ENCODE measurements around the gene CA6.
"Not testable (repeated sequence)": the region's sequence is repeated elsewhere in the genome, so short reads cannot be mapped to it uniquely, and the experiment has no call there.

The CA6 gene

DNA sequence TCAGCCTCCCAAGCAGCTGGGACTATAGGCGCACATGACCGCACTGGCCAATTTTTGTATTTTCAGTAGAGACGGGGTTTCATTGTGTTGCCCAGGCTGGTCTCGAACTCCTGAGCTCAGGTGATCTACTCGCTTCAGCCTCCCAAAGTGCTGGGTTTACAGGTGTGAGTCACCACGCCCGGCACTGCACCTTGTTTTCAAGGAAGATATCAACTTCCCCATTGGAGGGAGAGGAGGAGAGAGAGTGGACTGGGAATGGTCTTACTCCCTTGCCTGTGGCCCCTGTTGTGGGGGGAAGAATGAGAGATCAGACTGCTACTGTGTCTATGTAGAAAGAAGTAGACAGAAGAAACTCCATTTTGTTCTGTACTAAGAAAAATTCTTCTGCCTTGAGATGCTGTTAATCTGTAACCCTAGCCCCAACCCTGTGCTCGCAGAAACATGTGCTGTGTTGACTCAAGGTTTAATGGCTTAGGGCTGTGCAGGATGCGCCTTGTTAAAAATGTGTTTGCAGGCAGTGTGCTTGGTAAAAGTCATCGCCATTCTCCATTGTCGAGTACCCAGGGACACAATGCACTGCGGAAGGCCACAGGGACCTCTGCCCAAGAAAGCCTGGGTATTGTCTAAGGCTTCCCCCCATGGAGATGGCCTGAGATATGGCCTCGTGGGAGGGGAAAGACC is 56.0 kb downstream of the CA6 start:
- peaks cover 14% of the 10 kb centered on the region for H3K4me1 Mint-ChIP-seq (ENCODE audit: low read depth)
- H3K36me3 Mint-ChIP-seq; H3K27me3 Mint-ChIP-seq; H3K9me3 Mint-ChIP-seq (ENCODE audit: low read depth); H3K4me3 Mint-ChIP-seq; H3K27ac Mint-ChIP-seq: not testable (repeated sequence)

DNA sequence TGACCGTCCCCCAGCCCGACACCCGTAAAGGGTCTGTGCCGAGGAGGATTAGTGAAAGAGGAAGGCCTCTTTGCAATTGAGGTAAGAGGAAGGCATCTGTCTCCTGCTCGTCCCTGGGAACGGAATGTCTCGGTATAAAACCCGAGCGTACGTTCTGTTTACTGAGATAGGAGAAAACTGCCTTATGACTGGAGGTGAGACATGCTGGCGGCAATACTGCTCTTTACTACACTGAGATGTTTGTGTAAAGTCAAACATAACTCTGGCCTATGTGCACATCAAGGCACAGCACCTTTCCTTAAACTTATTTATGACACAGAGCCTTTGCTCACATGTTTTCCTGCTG is 56.5 kb downstream of the CA6 start:
- not testable (repeated sequence) for H3K27me3 Mint-ChIP-seq; H3K9me3 Mint-ChIP-seq (ENCODE audit: low read depth); H3K36me3 Mint-ChIP-seq; H3K4me3 Mint-ChIP-seq; H3K27ac Mint-ChIP-seq
- peaks cover 14% of the 10 kb centered on the region for H3K4me1 Mint-ChIP-seq (ENCODE audit: low read depth)

DNA sequence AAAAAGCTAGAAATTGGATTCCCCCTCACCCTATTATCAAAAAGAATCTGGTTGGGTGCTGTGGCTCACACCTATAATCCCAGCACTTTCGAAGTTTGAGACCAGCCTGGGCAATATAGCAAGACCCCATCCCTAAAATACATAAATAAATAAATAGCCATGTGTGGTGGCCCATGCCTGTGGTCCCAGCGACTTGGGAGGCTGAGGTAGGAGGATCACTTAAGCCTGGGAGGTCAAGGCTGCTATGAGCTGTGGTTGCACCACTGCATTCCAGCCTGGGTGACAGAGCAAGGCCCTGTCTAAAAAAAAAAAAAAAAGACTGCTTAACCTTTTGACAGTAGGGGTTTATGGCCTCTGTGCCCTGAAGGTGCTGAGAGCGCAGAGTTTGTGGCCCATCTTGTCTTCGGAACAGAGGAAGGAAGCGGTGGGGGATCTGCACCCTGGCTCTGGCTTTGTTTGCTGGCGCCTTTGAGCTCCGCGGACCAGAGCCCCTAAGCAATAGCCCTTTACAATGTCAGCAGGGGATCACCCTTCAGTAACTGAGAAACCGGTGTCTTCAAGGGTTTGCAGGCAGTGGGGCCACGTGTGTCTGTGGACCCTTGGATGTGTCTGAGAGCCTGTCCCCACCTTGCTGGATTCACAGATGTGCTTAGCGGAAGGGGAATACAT is 58.5 kb downstream of the CA6 start:
- H3K27ac Mint-ChIP-seq: no peak overlapping the region

DNA sequence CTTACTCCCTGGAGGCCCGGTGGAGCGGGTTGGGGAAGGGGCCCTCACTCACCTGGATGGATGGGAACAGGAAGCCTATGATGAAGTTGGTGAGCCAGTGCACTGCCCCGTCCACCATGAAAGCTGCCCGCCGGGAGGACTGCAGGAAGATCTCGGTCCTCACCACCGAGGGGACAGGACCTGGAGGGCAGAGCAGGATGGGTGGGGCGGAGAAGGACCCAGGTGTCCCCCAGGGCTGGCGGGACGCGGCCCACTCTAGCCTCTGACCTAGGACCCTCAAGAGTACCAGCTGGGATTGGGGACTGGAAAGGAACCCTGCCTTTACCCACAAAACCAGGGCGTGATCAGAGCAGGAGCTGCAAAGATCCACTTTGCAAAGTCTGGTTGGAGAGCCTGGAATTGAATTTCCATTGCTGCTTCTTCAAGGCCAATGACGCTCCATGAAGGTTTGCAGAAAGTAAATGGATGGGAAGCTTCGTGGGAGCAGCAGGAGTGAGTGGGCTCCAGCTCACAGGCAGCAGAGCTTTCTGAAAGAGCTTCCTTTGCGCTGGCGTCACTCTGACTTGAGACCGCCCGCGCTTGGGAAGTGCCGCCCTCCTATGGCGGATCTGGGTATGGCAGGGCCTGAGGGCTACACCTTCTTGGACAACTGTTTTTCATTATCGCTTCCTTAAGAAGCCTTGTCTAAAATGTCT is 59.2 kb downstream of the CA6 start:
- Mint-ChIP-seq H3K4me3 (peak overlapping the region; percentile 75), H3K9me3 (ENCODE audit: low read depth) (no peaks in the 10 kb centered on the region), H3K27me3 (no peaks in the 10 kb centered on the region), H3K36me3 (no peaks in the 10 kb centered on the region), H3K4me1 (ENCODE audit: low read depth) (peaks cover 14% of the 10 kb centered on the region), H3K27ac (peak overlapping the region; percentile 22)

More for the DNA sequence above, 58.5 kb downstream of the CA6 start:
- Mint-ChIP-seq H3K4me3 (peak overlapping the region; percentile 72), H3K27me3 (no peaks in the 10 kb centered on the region), H3K9me3 (ENCODE audit: low read depth) (no peaks in the 10 kb centered on the region), H3K4me1 (ENCODE audit: low read depth) (peaks cover 14% of the 10 kb centered on the region), H3K36me3 (no peaks in the 10 kb centered on the region)

DNA sequence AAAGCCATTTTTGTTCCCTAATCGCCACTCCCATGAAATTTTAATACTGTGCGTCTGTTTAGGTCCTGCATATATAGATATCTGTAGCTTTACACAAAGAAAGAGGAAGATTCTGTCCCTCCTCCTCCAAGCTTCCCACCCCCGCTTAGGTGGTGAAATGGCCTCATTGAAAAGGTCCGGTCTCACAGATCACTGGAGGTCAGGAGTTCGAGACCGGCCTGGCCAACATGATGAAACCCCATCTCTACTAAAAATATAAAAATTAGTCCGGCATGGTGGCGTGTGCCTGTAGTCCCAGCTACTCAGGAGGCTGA is 59.7 kb downstream of the CA6 start:
- Mint-ChIP-seq H3K9me3 (ENCODE audit: low read depth) (no peaks in the 10 kb centered on the region), H3K4me3 (no peak overlapping the region), H3K27ac (peak overlapping the region; percentile 22), H3K36me3 (no peaks in the 10 kb centered on the region), H3K27me3 (no peaks in the 10 kb centered on the region), H3K4me1 (ENCODE audit: low read depth) (peaks cover 14% of the 10 kb centered on the region)

DNA sequence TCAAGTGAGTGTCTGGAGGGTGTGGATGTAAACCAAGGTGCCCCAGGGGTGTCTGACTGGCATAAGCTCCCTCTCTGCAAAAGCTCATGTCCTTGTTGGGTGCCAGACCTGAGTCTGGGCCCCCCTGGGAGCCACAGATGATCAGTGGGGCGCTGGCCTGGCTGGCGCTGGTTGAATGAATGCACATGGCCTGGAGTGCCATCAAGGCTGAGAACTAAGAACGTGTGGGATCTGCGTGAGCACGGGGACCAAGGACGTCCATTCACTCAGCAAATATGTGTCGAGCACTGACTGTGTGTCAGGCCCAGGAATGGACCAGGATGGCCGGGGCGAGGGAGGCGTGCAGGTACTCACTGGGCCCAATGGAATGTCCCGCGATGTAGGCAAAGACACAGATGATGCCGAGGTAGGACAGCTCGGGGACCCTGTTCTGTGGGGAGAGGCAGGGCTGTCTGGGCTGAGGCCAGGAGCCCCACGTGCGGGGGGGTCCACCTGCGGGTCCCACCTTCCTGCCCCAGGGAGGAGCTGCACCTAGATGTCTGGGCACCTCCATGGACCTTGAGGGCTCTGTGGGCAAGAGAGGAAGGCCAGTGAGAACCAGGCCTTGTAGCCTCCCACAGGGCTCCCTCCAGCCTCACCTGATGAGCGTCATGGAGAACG is 61.4 kb downstream of the CA6 start:
- Mint-ChIP-seq H3K36me3 (no peaks in the 10 kb centered on the region), H3K4me3 (no peak overlapping the region), H3K27me3 (no peaks in the 10 kb centered on the region), H3K27ac (no peak overlapping the region), H3K4me1 (ENCODE audit: low read depth) (peaks cover 17% of the 10 kb centered on the region), H3K9me3 (ENCODE audit: low read depth) (no peaks in the 10 kb centered on the region)

DNA sequence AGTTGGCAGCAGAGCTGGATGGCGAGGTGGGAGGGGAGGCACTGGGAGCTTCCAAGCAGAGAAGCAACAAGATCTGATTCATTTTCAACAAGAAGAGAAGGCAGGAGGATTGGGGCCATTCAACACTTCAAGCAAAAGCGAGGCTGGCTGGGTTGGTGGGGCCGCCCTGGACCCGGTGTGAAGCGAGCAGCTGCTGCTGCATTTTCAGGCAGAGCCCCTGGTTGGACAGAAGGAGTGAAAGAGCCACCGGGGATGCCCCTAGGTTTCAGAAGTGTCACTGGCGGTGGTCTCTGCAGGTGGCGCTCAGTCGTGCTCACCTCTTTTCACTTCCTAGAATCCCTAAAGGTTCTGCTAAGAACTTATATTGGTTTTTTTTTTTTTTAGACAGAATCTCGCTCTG is 62.6 kb downstream of the CA6 start:
- H3K27ac Mint-ChIP-seq: no peak overlapping the region
- H3K36me3 Mint-ChIP-seq: no peaks in the 10 kb centered on the region
- no peak overlapping the region for H3K4me3 Mint-ChIP-seq
- H3K4me1 Mint-ChIP-seq (ENCODE audit: low read depth): peaks cover 17% of the 10 kb centered on the region
- no peaks in the 10 kb centered on the region for H3K9me3 Mint-ChIP-seq (ENCODE audit: low read depth)
- no peaks in the 10 kb centered on the region for H3K27me3 Mint-ChIP-seq

DNA sequence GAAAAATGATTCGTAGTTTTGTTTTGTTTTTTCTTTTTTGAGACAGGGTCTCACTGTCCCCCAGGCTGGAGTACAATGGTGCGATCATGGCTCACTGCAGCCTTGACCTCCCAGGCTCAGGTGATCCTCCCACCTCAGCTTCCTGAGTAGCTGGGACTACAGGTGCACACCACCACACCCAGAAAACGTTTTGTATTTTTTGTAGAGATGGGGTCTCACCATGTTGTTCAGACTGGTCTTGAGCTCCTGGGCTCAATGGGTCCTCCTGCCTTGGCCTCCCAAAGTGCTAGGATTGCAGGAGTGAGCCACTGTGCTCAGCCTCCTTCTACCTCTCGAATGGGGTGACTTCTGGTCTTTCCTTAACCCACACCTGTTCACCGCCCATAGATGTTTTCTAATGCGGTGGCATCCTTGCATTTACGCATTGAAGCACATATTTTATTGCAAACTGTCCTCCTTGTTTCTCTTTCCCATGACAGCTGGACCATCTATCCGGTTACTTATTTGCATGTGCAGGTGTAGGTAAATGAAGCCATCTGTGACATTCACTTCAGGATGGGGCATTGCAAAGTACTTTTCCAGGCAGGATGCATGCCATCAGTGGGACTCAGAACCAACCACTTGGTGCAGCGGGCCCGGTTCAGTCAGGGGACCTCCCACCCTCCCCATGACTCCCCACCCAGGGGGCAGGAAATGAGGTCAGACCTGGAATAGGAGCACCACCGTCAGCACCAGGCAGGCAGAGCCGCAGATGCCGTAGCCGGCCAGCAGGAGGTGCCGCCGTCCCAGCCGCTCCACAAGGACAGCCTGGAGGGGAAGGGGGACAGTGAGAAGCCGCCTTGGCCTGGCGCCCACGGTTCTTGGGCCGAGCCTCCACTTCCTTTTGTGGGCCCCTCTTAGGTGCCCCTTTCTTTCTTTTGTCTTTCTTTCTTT is 64.0 kb downstream of the CA6 start:
- Mint-ChIP-seq H3K9me3 (ENCODE audit: low read depth) (no peaks in the 10 kb centered on the region), H3K27ac (no peak overlapping the region)

DNA sequence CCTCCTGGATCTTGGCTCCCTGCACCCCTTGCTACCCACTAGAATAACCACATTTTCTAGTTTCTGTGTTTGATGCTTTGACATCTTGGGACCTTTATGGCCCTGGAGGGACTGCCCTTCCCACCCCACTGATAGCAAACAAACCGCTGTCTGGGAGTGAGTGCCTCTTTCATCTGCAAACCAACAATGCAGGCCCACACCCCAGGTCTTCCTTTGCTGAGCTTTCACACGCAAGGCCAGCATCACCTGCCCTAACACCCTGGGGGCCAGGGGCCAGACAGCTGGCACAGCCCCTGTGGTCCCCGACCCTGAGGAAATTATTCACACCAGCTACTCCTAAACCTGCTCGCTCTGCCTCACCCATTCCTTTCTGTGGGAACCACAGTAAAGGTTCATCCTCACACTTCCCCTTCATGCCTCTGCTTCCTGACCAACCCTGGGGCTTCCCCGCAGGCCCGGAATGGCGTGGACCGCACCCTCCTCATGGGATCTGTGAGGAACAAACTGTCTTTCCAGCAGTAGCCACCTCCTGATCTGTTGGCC is 65.2 kb downstream of the CA6 start:
- Mint-ChIP-seq H3K36me3 (no peaks in the 10 kb centered on the region), H3K27me3 (no peaks in the 10 kb centered on the region), H3K4me1 (ENCODE audit: low read depth) (peaks cover 3% of the 10 kb centered on the region), H3K4me3 (no peak overlapping the region), H3K27ac (no peak overlapping the region), H3K9me3 (ENCODE audit: low read depth) (no peaks in the 10 kb centered on the region)

More for the DNA sequence above, 64.0 kb downstream of the CA6 start:
- no peaks in the 10 kb centered on the region for H3K36me3 Mint-ChIP-seq
- peaks cover 8% of the 10 kb centered on the region for H3K4me1 Mint-ChIP-seq (ENCODE audit: low read depth)
- no peak overlapping the region for H3K4me3 Mint-ChIP-seq
- no peaks in the 10 kb centered on the region for H3K27me3 Mint-ChIP-seq

DNA sequence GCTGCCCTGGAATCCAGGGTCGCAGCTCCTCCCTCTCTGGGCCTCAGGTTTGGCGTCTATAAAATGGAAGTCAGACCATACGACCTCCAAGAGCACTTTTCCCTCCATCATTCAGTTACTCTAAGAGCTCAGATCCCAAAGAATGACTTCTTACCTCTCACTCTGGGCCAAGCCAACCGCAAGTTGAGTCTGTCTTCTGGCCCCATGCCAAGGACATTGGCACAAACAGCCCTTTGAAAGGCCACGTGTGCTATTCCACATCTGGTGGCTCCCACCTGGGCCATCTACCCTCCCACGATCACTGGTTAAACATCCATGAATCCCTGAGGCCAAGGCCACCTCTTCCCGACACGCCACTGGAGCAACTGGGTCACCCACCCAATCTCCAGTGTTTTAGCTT is 68.2 kb downstream of the CA6 start:
- Mint-ChIP-seq H3K27ac (no peak overlapping the region), H3K4me1 (ENCODE audit: low read depth) (peaks cover 3% of the 10 kb centered on the region), H3K9me3 (ENCODE audit: low read depth) (no peaks in the 10 kb centered on the region), H3K36me3 (no peaks in the 10 kb centered on the region), H3K27me3 (no peaks in the 10 kb centered on the region), H3K4me3 (no peak overlapping the region)

DNA sequence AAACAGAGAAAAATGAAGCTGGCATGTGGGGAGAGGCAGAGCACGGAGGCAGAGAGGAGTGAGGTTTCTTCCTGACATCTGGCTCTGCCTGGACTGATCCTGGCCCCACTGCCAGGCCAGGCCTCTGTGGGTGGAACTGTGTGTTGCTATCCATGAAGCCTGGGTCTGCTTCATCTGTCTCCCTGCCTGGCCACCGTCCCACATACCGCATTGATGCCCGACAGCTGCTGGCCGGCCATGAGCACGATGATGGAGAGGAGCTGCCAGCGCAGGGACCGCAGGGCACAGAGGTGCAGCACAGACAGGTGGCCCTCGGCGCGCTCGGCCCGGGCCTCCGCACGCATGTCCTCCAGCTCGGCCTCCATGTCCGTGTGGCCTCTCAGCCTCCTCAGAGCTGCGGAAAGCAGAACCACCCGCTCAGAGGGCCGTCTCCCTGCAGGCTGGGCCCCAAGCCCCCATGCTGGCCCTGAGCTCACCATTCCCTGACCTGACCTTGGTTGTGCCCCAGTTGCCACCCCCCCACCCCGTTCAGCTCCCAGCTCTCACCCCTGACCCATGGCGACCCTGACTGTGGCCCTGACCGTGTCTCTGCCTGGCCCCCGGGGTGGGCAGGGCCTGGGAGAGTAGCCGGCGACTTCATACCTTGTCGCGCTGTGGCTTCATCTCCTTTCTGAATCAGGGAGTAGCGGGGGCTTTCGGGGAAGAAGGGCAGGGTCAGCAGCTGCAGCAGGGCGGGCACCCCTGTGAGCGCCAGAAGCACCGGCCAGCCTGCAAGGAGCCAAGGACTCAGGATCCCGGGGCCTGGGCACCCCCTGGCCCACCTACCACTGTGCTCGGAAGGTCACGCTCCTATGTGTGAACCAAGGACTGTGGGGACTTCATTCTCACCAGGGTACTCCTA is 69.1 kb downstream of the CA6 start:
- H3K27ac Mint-ChIP-seq: no peak overlapping the region
- no peak overlapping the region for H3K4me3 Mint-ChIP-seq
- no peaks in the 10 kb centered on the region for H3K27me3 Mint-ChIP-seq
- H3K9me3 Mint-ChIP-seq (ENCODE audit: low read depth): no peaks in the 10 kb centered on the region
- peaks cover 3% of the 10 kb centered on the region for H3K4me1 Mint-ChIP-seq (ENCODE audit: low read depth)
- H3K36me3 Mint-ChIP-seq: no peaks in the 10 kb centered on the region

DNA sequence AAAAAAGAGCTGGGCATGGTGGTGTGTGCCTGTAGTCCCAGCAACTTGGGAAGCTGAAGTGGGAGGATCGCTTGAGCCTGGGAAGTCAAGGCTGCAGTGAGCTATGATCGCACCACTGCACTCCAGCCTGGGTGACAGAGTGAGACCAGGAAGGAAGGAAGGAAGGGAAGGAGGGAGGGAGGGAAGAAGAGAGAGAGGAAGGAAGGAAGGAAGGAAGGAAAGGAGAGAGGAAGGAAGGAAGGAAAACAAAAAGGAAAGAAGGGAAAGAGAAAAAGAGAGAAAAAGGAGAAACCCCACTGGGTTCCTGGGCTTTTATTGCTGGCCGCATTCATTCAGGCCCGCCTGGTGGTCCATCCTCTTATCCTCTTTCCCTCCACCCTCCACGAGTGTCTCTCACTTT is 70.8 kb downstream of the CA6 start:
- no peak overlapping the region for H3K27ac Mint-ChIP-seq
- H3K27me3 Mint-ChIP-seq: no peaks in the 10 kb centered on the region
- no peaks in the 10 kb centered on the region for H3K4me1 Mint-ChIP-seq (ENCODE audit: low read depth)
- H3K36me3 Mint-ChIP-seq: no peaks in the 10 kb centered on the region
- H3K9me3 Mint-ChIP-seq (ENCODE audit: low read depth): no peaks in the 10 kb centered on the region
- H3K4me3 Mint-ChIP-seq: no peak overlapping the region

DNA sequence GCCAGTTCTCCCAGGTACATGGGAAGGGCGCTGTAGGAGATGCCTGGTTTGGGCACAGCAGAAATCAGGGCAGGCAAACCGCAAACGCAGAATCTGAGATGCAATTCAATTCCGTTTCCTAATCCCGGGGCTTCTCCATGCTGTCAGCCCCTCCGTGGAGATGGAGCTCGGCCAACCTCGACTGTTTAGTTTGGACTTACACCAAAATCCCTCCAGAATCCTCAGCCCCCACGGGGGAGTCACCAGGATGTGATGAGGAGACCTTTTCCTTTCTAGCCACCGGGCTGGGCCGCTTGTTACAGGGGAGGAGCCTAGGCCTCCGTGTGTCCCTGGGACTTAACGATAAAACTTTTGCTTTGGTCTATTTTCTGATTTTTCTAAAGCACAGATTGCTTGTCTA is 72.7 kb downstream of the CA6 start:
- Mint-ChIP-seq H3K27ac (no peak overlapping the region), H3K4me3 (no peak overlapping the region), H3K9me3 (ENCODE audit: low read depth) (no peaks in the 10 kb centered on the region), H3K4me1 (ENCODE audit: low read depth) (no peaks in the 10 kb centered on the region), H3K36me3 (no peaks in the 10 kb centered on the region), H3K27me3 (no peaks in the 10 kb centered on the region)

DNA sequence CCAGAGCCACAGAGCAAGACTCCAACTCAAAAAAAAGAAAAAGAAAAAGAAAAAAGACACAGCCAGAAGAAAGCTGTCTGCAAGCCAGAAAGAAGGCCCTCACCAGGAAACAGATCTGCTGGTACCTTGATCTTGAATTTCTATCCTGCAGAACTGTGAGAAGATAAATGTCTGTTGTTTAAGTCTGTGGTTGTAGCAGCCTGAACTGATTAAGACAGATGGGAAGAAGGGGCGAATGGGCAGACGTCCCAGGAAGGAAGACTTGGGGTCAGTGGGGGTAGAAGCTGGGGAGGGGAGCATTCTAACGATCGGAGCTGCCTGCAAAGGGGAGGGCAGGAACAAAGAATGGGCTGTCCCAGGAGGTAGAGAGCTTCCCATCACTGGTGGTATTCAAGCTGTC is 74.2 kb downstream of the CA6 start:
- Mint-ChIP-seq H3K27ac (no peak overlapping the region), H3K27me3 (no peaks in the 10 kb centered on the region), H3K9me3 (ENCODE audit: low read depth) (no peaks in the 10 kb centered on the region), H3K4me1 (ENCODE audit: low read depth) (no peaks in the 10 kb centered on the region), H3K36me3 (no peaks in the 10 kb centered on the region), H3K4me3 (no peak overlapping the region)

All from activated naive CD8-positive, alpha-beta T cell (primary cell).